GM21447 (cell line): ENCODE data around the gene ZNF829.

ENCODE experiments used
- ATAC-seq: cut with Tn5 transposase; IDR thresholded peaks from one replicate; pipeline ENCODE4 v1.9.1; 2021; ENCODE audit not compliant: unreplicated experiment

Gene ZNF829

GRCh38 chr19:36915992-36916830 is at the start of gene ZNF829, which contains the start of gene ZNF568:
TSS of gene ZNF829 (minus strand) at chr19:36916291. CDS start at chr19:36915167, 1,124 bp downstream.
TSS of gene ZNF568 (plus strand) at chr19:36916332. CDS start at chr19:36922771, 6,439 bp downstream.
- ATAC-seq = peak; percentile 92

- no peak for ATAC-seq
These were observed 47.2 kb upstream of the ZNF829 start for GRCh38 chr19:36963280-36963679.

GRCh38 chr19:36962346-36962745 is 46.3 kb upstream of the ZNF829 start:
- no peak for ATAC-seq

GRCh38 chr19:36950335-36951119 is 34.4 kb upstream of the ZNF829 start:
- no peak for ATAC-seq

- no peak for ATAC-seq
These were observed 23.1 kb upstream of the ZNF829 start for GRCh38 chr19:36939153-36939552.

GRCh38 chr19:36931684-36932083 is 15.6 kb upstream of the ZNF829 start:
- ATAC-seq = no peak

- no peak for ATAC-seq
These were observed 2.0 kb upstream of the ZNF829 start for GRCh38 chr19:36918090-36918489.

- ATAC-seq = no peak
These were observed 900 bp upstream of the ZNF829 start for GRCh38 chr19:36916991-36917390.

GRCh38 chr19:36898422-36898821 is 17.7 kb downstream of the ZNF829 start:
- ATAC-seq = no peak

GRCh38 chr19:36894849-36895383 is 21.2 kb downstream of the ZNF829 start:
- ATAC-seq = no peak

- ATAC-seq = no peak
These were observed 24.2 kb downstream of the ZNF829 start for GRCh38 chr19:36891768-36892357.

GRCh38 chr19:36876993-36877938 is 38.8 kb downstream of the ZNF829 start:
- ATAC-seq = no peak

GRCh38 chr19:36851898-36852297 is 64.2 kb downstream of the ZNF829 start:
- no peak for ATAC-seq

GRCh38 chr19:36850559-36851442 is 65.3 kb downstream of the ZNF829 start, which contains the start of gene ZNF345:
TSS of gene ZNF345 (plus strand) at chr19:36850876. CDS start at chr19:36876831, 25,955 bp downstream.
- peak; percentile 81 for ATAC-seq

GRCh38 chr19:36849701-36850558 is 66.2 kb downstream of the ZNF829 start:
- ATAC-seq = peak; percentile 79

- no peak for ATAC-seq
These were observed 68.1 kb downstream of the ZNF829 start for GRCh38 chr19:36847968-36848367.

GRCh38 chr19:36838784-36839324 is 77.2 kb downstream of the ZNF829 start:
- ATAC-seq = no peak
